Measurements from ENCODE around the gene TMEM178B.
"Not testable (repeated sequence)": the region's sequence is repeated elsewhere in the genome, so short reads cannot be mapped to it uniquely, and the experiment has no call there.

The TMEM178B gene

DNA sequence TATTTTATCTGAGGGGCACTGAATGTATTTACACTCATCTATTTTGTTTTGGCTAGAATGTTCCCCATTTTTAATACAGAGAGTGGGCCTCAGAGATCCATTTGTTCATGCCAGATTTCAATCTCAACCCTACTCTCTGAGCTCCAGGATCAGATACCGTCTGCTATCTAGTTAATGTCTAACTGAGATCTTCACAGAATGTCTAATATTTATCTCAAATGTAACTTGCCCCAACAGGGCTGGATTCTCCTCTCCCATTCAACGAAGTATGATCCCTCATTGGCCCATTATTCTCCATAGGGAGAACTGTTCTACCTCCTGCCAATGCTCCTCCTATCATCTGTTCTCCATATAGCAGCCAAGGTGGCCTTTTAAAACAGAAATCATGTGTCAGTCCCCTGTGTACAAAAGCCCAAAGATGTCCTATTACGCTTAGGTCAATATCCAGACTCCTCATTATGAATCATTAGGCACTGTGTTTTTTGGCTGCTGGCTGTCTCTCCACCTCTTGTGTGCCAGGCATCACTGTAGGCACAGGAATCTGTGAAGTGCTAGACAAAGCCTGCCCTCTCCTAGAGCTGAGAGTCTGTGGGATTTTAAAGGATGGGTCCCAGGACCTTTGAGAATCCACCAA, 308.0 kb downstream of the TMEM178B start:
- DNase-seq (ENCODE audit: extremely low spot score): no peak
- ChIA-PET CTCF (interaction anchor here (1.3 kb wide), 1 partner anchor 8 kb away, joined by 3 read pairs; no protein-coding TSS in a partner anchor), POLR2A (no interaction called here)
- TF ChIP-seq, protein P1, sequence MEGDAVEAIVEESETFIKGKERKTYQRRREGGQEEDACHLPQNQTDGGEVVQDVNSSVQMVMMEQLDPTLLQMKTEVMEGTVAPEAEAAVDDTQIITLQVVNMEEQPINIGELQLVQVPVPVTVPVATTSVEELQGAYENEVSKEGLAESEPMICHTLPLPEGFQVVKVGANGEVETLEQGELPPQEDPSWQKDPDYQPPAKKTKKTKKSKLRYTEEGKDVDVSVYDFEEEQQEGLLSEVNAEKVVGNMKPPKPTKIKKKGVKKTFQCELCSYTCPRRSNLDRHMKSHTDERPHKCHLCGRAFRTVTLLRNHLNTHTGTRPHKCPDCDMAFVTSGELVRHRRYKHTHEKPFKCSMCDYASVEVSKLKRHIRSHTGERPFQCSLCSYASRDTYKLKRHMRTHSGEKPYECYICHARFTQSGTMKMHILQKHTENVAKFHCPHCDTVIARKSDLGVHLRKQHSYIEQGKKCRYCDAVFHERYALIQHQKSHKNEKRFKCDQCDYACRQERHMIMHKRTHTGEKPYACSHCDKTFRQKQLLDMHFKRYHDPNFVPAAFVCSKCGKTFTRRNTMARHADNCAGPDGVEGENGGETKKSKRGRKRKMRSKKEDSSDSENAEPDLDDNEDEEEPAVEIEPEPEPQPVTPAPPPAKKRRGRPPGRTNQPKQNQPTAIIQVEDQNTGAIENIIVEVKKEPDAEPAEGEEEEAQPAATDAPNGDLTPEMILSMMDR (IDR thresholded peaks at IDR 0.05; ENCODE audit: control extremely low read depth, extremely low read depth, low read depth, missing control alignments): no peak

DNA sequence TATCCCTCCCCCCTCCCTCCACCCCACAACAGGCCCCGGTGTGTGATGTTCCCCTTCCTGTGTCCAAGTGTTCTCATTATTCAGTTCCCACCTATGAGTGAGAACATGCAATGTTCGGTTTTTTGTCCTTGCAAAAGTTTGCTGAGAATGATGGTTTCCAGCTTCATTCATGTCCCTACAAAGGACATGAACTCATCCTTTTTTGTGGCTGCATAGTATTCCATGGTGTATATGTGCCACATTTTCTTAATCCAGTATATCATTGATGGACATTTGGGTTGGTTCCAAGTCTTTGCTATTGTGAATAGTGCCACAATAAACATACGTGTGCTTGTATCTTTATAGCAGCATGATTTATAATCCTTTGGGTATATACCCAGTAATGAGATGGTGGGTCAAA, 309.5 kb downstream of the TMEM178B start:
- CTCF ChIA-PET; POLR2A ChIA-PET; DNase-seq (ENCODE audit: extremely low spot score): not testable (repeated sequence)

DNA sequence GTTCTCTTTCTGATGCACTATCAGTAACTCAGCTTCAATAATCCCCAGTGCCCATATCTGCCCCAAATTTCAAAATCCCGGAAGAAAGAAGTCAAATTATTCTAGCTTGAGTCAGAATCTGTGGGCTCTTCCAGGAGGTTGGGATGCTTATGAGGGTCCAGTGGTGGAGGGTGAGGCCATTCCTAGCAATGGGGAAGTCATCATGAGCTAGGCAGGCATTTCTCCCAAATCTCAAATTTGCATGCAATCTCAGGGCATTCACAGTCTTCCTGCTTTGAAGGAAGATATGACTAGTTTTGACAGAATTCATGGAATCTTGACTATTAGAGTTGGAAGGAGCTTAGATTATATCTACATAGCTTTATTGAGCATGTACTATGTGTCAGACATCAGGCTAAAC, 313.0 kb downstream of the TMEM178B start:
- CTCF ChIA-PET: interaction anchor here (0.7 to 1.2 kb wide), 3 partner anchors 9 to 147 kb away, joined by 3 read pairs; no protein-coding TSS in a partner anchor
- TF ChIP-seq, protein P1 (IDR thresholded peaks at IDR 0.05; ENCODE audit: control extremely low read depth, extremely low read depth, low read depth, missing control alignments): no peak
- DNase-seq (ENCODE audit: extremely low spot score): no peak
- POLR2A ChIA-PET: no interaction called here

DNA sequence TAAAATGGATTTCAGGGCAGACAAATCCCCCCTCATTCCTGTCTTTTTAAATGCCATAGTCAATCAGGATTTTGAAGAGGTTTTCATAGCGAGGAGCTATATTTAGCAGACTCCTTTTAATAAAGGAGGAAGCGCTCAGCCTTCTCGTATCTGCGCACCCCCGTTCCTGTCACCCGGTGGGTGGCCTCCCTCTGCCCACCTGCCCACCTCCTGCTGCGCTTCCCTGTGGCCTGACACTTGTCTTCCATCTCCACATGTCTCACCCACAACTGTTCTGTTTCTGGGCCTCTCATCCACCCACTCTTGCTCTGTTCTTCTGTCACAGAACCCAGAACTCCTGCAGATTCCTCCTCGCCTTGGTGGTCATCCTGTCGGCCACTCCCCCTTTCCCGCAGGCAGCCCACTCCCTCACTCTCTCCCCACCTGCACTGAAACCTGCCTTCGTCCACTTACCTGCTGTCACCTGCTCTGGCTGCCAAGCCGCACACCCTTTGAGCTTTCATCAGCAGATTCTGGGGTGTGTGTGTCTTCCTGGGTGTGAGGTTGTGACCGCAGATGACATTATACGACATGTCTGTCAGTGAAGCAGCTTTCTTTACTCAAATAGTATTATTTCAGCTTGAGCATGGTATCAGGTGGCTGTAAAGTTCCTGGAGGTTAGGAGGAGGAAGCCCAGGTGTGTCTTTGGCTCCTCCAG, 313.8 kb downstream of the TMEM178B start:
- TF ChIP-seq, protein P1 (IDR thresholded peaks at IDR 0.05; ENCODE audit: control extremely low read depth, extremely low read depth, low read depth, missing control alignments): no peak
- ChIA-PET POLR2A (no interaction called here), CTCF (interaction anchor here (0.9 to 1.9 kb wide), 5 partner anchors 9 to 94 kb away, joined by 3 to 4 read pairs (median 4); no protein-coding TSS in a partner anchor)
- no peak for DNase-seq (ENCODE audit: extremely low spot score)

DNA sequence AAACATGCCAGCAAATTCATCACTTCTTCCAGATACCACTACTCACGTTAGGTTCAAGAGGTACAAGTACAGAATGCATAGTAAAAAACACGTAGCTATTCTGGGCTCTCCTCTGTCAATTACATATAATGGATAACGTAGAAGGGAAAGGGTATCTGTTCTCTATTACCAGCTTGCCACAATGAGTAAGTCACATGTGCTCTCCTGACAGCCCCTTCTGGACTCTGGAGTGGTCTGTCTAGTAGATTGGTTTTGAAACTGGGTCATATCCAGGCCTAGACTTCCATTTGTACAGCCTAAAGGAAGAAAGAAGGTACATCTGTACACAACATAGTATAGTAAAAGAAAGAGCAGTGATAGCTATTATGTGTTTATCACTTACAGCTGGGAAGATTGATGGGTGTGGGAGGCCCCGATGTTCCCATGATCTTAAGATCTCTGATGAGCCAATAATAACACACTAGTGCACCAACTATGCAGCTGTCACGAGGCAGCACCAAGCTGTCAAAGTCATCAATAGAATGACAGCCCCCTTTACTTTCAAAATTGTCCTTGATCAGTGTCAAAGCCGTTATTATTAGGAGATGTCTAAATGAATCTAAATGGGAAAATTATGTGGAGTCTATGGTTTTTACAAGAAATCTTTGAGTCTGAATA, 315.4 kb downstream of the TMEM178B start:
- ChIA-PET POLR2A (no interaction called here), CTCF (interaction anchor here (1.1 to 1.9 kb wide), 4 partner anchors 8 to 15 kb away, joined by 3 to 4 read pairs (median 4); no protein-coding TSS in a partner anchor)
- TF ChIP-seq, protein P1 (IDR thresholded peaks at IDR 0.05; ENCODE audit: control extremely low read depth, extremely low read depth, low read depth, missing control alignments): no peak
- no peak for DNase-seq (ENCODE audit: extremely low spot score)

DNA sequence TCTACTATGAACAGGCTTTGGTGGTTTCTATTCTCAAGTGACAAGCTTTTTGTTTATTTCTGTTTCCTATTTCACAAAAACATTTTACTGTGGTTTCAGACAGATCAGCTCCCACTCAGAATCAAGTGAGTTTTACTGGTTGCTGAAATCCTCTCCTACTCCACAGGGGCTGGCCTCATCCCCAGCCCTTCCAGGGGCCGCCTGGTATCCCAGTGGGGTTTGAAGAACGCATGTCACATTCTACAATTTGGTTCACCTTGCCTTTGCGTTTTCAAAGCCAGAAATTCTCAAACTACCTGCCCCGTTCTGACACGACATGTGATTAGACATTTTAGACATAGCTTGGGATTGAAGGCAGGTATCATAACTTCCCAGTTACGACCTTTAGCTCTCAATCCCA, 316.5 kb downstream of the TMEM178B start:
- no peak for DNase-seq (ENCODE audit: extremely low spot score)
- POLR2A ChIA-PET: no interaction called here
- CTCF ChIA-PET: interaction anchor here (1.3 to 1.5 kb wide), 2 partner anchors 9 to 19 kb away, joined by 3 read pairs; no protein-coding TSS in a partner anchor
- TF ChIP-seq, protein P1 (IDR thresholded peaks at IDR 0.05; ENCODE audit: control extremely low read depth, extremely low read depth, low read depth, missing control alignments): no peak

DNA sequence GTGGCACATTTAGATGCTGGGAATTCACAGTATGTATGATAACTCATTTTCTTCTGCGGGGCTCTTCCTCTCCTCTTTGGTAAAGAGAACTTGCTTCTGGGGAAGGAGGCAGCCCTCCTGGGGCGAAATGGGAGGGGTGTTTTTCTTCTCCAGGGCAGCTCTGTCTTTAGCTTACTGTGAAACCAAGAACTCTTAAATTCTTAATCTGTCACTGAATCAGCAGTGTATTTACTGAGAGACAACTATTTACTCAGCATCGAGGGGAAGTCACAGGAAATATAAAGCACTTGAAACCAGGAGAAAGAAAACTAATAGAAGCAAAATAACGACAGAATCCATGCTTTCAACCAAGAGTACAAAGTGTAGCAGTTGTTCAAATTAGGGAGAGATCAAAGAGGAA, 319.2 kb downstream of the TMEM178B start:
- ChIA-PET POLR2A (no interaction called here), CTCF (no interaction called here)
- no peak for DNase-seq (ENCODE audit: extremely low spot score)
- TF ChIP-seq, protein P1 (IDR thresholded peaks at IDR 0.05; ENCODE audit: control extremely low read depth, extremely low read depth, low read depth, missing control alignments): no peak
